K562 (cell line): Measurements from ENCODE around the gene IFIT2. TPM values are rescaled to one million over a fixed set of nuclear protein-coding genes. Genes with fewer than 3 reads are reported as not detected.

Experiments used
- AFF1 ChIP-seq, 2 experiments: fragments of 450-650 bp; IDR thresholded peaks; 2 replicates each; pipeline ENCODE4 v1.6.1; 2018; ENCODE audit warnings: mild to moderate bottlenecking in 2 of 2, low read depth in 1 of 2; ENCODE audit not compliant: partially characterized antibody in 2 of 2
- CAMTA2 ChIP-seq: fragments of 250-450 bp; sonication (Bioruptor Pico); conservative IDR thresholded peaks from 2 replicates; pipeline ENCODE4 v1.5.1; 2022
- CBFA2T3 ChIP-seq: fragments of 450-650 bp; IDR thresholded peaks from 2 replicates; pipeline ENCODE4 v1.6.1; 2017
- CHD1 ChIP-seq: fragments of 200-600 bp; sonication (generic); IDR thresholded peaks from one replicate; pipeline ENCODE4 v1.6.1; 2012; ENCODE audit warnings: mild to moderate bottlenecking, moderate library complexity, low read length, inconsistent platforms
- DMBX1 ChIP-seq: fragments of 250-450 bp; sonication (Bioruptor Pico); IDR thresholded peaks from 2 replicates; pipeline ENCODE4 v1.8.0; 2022; ENCODE audit warnings: inconsistent platforms, mild to moderate bottlenecking, moderate library complexity, borderline replicate concordance
- DPF2 ChIP-seq: fragments of 450-650 bp; IDR thresholded peaks from 2 replicates; pipeline ENCODE4 v1.6.1; 2016
- E2F1 ChIP-seq: sonication (generic); formaldehyde crosslinking; IDR thresholded peaks from 2 replicates; pipeline ENCODE4 v1.8.1; 2023; ENCODE audit warnings: mild to moderate bottlenecking, missing genetic modification reagents, moderate library complexity
- E2F3 ChIP-seq: fragments of 250-450 bp; sonication (Bioruptor Pico); IDR thresholded peaks from 2 replicates; pipeline ENCODE4 v1.4.0; 2020; ENCODE audit warnings: mild to moderate bottlenecking
- HMBOX1 ChIP-seq: sonication (generic); IDR thresholded peaks from 2 replicates; pipeline ENCODE4 v1.6.1; 2016
- MYBL2 ChIP-seq, 2 experiments: fragments of 450-650 bp in 1 of 2; sonication (generic) in 1 of 2; formaldehyde crosslinking in 1 of 2; IDR thresholded peaks; 2 replicates each; pipeline versions ENCODE4 v1.6.1 to v1.8.1; 2017 to 2022; ENCODE audit warnings: borderline replicate concordance in 1 of 2, inconsistent platforms in 1 of 2, low read depth in 1 of 2, mild to moderate bottlenecking in 1 of 2, missing genetic modification reagents in 1 of 2, moderate library complexity in 1 of 2
- NFE2 ChIP-seq: IDR thresholded peaks from 2 replicates; pipeline ENCODE4 v1.6.1; 2014; ENCODE audit warnings: antibody characterized with exemption, low read depth
- NFE2L1 ChIP-seq: fragments of 450-650 bp; IDR thresholded peaks from 2 replicates; pipeline ENCODE4 v1.6.1; 2016; ENCODE audit warnings: missing genetic modification characterization, low read depth, mild to moderate bottlenecking, missing compliant biosample characterization, moderate library complexity, borderline replicate concordance
- NUFIP1 ChIP-seq: fragments of 450-650 bp; IDR thresholded peaks from 2 replicates; pipeline ENCODE4 v1.6.1; 2018; ENCODE audit not compliant: partially characterized antibody
- OTX1 ChIP-seq: fragments of 450-650 bp; formaldehyde crosslinking; IDR thresholded peaks from 2 replicates; pipeline ENCODE4 v1.4.0; 2022; ENCODE audit warnings: mild to moderate bottlenecking
- PTBP1 ChIP-seq: fragments of 200-400 bp; formaldehyde crosslinking; IDR thresholded peaks from 2 replicates; pipeline ENCODE4 v1.6.1; 2017; ENCODE audit warnings: low read depth, low read length
- RBM25 ChIP-seq: fragments of 200-400 bp; formaldehyde crosslinking; IDR thresholded peaks from 2 replicates; pipeline ENCODE4 v1.6.1; 2018; ENCODE audit warnings: low read length, low read depth, moderate library complexity; ENCODE audit not compliant: severe bottlenecking
- RFX1 ChIP-seq: fragments of 450-650 bp; IDR thresholded peaks from 2 replicates; pipeline ENCODE4 v1.6.1; 2016; ENCODE audit warnings: mild to moderate bottlenecking, moderate library complexity
- TFAM ChIP-seq: fragments of 250-450 bp; sonication (Bioruptor Pico); conservative IDR thresholded peaks from 2 replicates; pipeline ENCODE4 v1.5.0; 2021; ENCODE audit warnings: mild to moderate bottlenecking, moderate library complexity
- THRA ChIP-seq: fragments of 450-650 bp; IDR thresholded peaks from 2 replicates; pipeline ENCODE4 v1.6.1; 2017; ENCODE audit warnings: mild to moderate bottlenecking, moderate library complexity
- USF1 ChIP-seq: sonication (generic); formaldehyde crosslinking; IDR thresholded peaks from 2 replicates; pipeline ENCODE4 v1.9.0; 2022; ENCODE audit warnings: mild to moderate bottlenecking, missing genetic modification reagents
- ZC3H8 ChIP-seq: fragments of 450-650 bp; IDR thresholded peaks from 2 replicates; pipeline ENCODE4 v1.6.1; 2017
- ZNF3 ChIP-seq: fragments of 250-450 bp; sonication (Bioruptor Pico); IDR thresholded peaks from 2 replicates; pipeline ENCODE4 v1.5.0; 2021; ENCODE audit warnings: mild to moderate bottlenecking, moderate library complexity
- polyA plus RNA-seq, 8 experiments: library from polyadenylated mRNA; depleted of rRNA in 4 of 8; stranded (reverse) in 5 of 8; unstranded in 3 of 8; fragments of >200 nt; fragmentation: Nextera tagmentation in 2 of 8; fragmentation: Illumina TruSeq in 1 of 8; extraction: Ambion mirVana in 2 of 8; extraction: Trizol in 1 of 8; gene quantifications; 2 replicates each; pipeline versions ENCODE4 v1.2.1 to v1.2.3, GENCODE V29; 2011 to 2014; ENCODE audit warnings: inconsistent platforms in 1 of 8, missing spikeins in 1 of 8
- total RNA-seq, 7 experiments: library from RNA; depleted of rRNA in 6 of 7; stranded (reverse); fragments of >200 nt in 6 of 7; fragmentation: Illumina TruSeq in 2 of 7; extraction: Trizol in 2 of 7; gene quantifications; 2 replicates each; pipeline versions ENCODE4 v1.2.1 to v1.2.3, GENCODE V29; 2011 to 2021; ENCODE audit warnings: low replicate concordance in 1 of 7

The IFIT2 gene
- total and polyA plus RNA-seq, 9 of the 15 experiments (the other 6 are each of a cell fraction or from before 2014, with no cell fraction given), result 0.03 to 0.25 (median 0.10) TPM; not detected in 1

GRCh38 chr10:89352802-89353201 lies 51.0 kb downstream of the IFIT2 start (continued):
- TF ChIP-seq AFF1 (IDR thresholded peaks at IDR 0.05; ENCODE audit: low read depth in 1 of 2, partially characterized antibody in 2 of 2), result peak in 1 of 2 experiments; percentile 95
- no peak for TF ChIP-seq CAMTA2 (CRISPR knock-in tag)
- no peak for TF ChIP-seq OTX1
- TF ChIP-seq E2F1 (CRISPR knock-in tag), result no peak
- no peak for TF ChIP-seq MYBL2 (IDR thresholded peaks at IDR 0.05; ENCODE audit: low read depth)
- TF ChIP-seq MYBL2 (CRISPR knock-in tag; IDR thresholded peaks at IDR 0.05; ENCODE audit: borderline replicate concordance), result no peak
- peak; percentile 64 for TF ChIP-seq CBFA2T3
- TF ChIP-seq TFAM (CRISPR knock-in tag), result no peak
- TF ChIP-seq ZNF3 (CRISPR knock-in tag), result no peak
- TF ChIP-seq NUFIP1, result no peak
- no peak for TF ChIP-seq ZC3H8
- TF ChIP-seq E2F3 (CRISPR knock-in tag), result no peak
- TF ChIP-seq PTBP1, result no peak
- peak; percentile 92 for TF ChIP-seq HMBOX1
- no peak for TF ChIP-seq THRA
- TF ChIP-seq RBM25, result no peak
- peak; percentile 25; the same call in 1 of the 2 replicates for TF ChIP-seq RFX1
- peak; percentile 83 for TF ChIP-seq NFE2
- TF ChIP-seq USF1 (CRISPR knock-in tag), result no peak
- TF ChIP-seq DMBX1, result no peak
- no peak for TF ChIP-seq NFE2L1 (tag)
- peak; percentile 41; the same call in 1 of the 2 replicates for TF ChIP-seq DPF2
- no peak for TF ChIP-seq CHD1
